GM18861 (cell line): ENCODE data around the gene FURIN.
A peak's percentile ranks its signal among the peaks of the same experiment; 100 is the strongest.
"Not testable (repeated sequence)": the region's sequence is repeated elsewhere in the genome, so short reads cannot be mapped to it uniquely, and the experiment has no call there.

Experiments
- ATAC-seq: cut with Tn5 transposase; IDR thresholded peaks from one replicate; pipeline ENCODE4 v1.9.1; 2021; ENCODE audit not compliant: unreplicated experiment

FURIN gene

GRCh38 chr15:90869601-90870353 lies 1.4 kb downstream of the FURIN start:
- ATAC-seq = no peak

- no peak for ATAC-seq
These were observed 2.2 kb downstream of the FURIN start for GRCh38 chr15:90870354-90871138.

GRCh38 chr15:90871139-90871715 lies 2.8 kb downstream of the FURIN start:
- no peak for ATAC-seq

- no peak for ATAC-seq
These were observed 3.5 kb downstream of the FURIN start for GRCh38 chr15:90871716-90872485.

- ATAC-seq = peak; percentile 37
These were observed 4.2 kb downstream of the FURIN start for GRCh38 chr15:90872486-90873184.

GRCh38 chr15:90873488-90873997 lies 5.2 kb downstream of the FURIN start:
- ATAC-seq = no peak

GRCh38 chr15:90873998-90874605 lies 5.7 kb downstream of the FURIN start:
- ATAC-seq = no peak

GRCh38 chr15:90874986-90875385 lies 6.6 kb downstream of the FURIN start:
- ATAC-seq = not testable (repeated sequence)

GRCh38 chr15:90875549-90875981 lies 7.2 kb downstream of the FURIN start:
- no peak for ATAC-seq

- no peak for ATAC-seq
These were observed 7.7 kb downstream of the FURIN start for GRCh38 chr15:90876046-90876445.

- ATAC-seq = no peak
These were observed 8.3 kb downstream of the FURIN start for GRCh38 chr15:90876512-90877170.

- no peak for ATAC-seq
These were observed 8.9 kb downstream of the FURIN start for GRCh38 chr15:90877315-90877714.

GRCh38 chr15:90877996-90878395 lies 9.6 kb downstream of the FURIN start:
- ATAC-seq = no peak

- ATAC-seq = no peak
These were observed 10.3 kb downstream of the FURIN start for GRCh38 chr15:90878660-90879059.

GRCh38 chr15:90879730-90880366 lies 11.5 kb downstream of the FURIN start:
- ATAC-seq = no peak

- no peak for ATAC-seq
These were observed 12.2 kb downstream of the FURIN start for GRCh38 chr15:90880381-90881145.

- no peak for ATAC-seq
These were observed 13.0 kb downstream of the FURIN start for GRCh38 chr15:90881181-90881977.
